Measurements from ENCODE around the gene RSAD2.

- TF ChIP-seq, protein P1, sequence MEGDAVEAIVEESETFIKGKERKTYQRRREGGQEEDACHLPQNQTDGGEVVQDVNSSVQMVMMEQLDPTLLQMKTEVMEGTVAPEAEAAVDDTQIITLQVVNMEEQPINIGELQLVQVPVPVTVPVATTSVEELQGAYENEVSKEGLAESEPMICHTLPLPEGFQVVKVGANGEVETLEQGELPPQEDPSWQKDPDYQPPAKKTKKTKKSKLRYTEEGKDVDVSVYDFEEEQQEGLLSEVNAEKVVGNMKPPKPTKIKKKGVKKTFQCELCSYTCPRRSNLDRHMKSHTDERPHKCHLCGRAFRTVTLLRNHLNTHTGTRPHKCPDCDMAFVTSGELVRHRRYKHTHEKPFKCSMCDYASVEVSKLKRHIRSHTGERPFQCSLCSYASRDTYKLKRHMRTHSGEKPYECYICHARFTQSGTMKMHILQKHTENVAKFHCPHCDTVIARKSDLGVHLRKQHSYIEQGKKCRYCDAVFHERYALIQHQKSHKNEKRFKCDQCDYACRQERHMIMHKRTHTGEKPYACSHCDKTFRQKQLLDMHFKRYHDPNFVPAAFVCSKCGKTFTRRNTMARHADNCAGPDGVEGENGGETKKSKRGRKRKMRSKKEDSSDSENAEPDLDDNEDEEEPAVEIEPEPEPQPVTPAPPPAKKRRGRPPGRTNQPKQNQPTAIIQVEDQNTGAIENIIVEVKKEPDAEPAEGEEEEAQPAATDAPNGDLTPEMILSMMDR (IDR thresholded peaks at IDR 0.05; ENCODE audit: low read length), result no peak
- TF ChIP-seq EZH2 (optimal IDR thresholded peaks at IDR 0.05; ENCODE audit: low read depth, low read length), result no peak
Observed at GRCh38 chr2:6929196-6929819, 51.7 kb downstream of the RSAD2 start.

Measured in MM.1S (cell line).